Calu3 (cell line): ENCODE results near the gene SLC25A27. TPM values are rescaled to one million over a fixed set of nuclear protein-coding genes. Genes with fewer than 3 reads are reported as not detected.

Experiments
- BruUV-seq: library from RNA; stranded (reverse); fragments of 400-500 nt; replicated peaks from 2 replicates; lab custom pipeline; 2021; lab: Mats Ljungman, UMichigan
- CTCF ChIA-PET: fragments of 300-600 bp; sonication (Branson Sonifier 250); formaldehyde crosslinking; loops from one replicate; lab custom pipeline; 2022; ENCODE audit warnings: antibody characterized with exemption; lab: Charles Lee
- DNase-seq: peaks from one replicate; pipeline ENCODE4 v3.0.0; 2022
- H3K27ac Mint-ChIP-seq: one replicate; pipeline ENCODE4 v1.8.0; 2022; ENCODE audit warnings: mixed read lengths; ENCODE audit not compliant: unreplicated experiment
- H3K27me3 Mint-ChIP-seq: one replicate; pipeline ENCODE4 v1.8.0; 2022; ENCODE audit warnings: mixed read lengths; ENCODE audit not compliant: unreplicated experiment
- H3K36me3 Mint-ChIP-seq: one replicate; pipeline ENCODE4 v1.8.0; 2022; ENCODE audit warnings: mild to moderate bottlenecking, moderate library complexity, mixed read lengths; ENCODE audit not compliant: insufficient read depth, unreplicated experiment
- H3K4me1 Mint-ChIP-seq: one replicate; pipeline ENCODE4 v1.8.0; 2022; ENCODE audit warnings: mild to moderate bottlenecking, low read depth, mixed read lengths; ENCODE audit not compliant: unreplicated experiment
- H3K4me3 Mint-ChIP-seq: one replicate; pipeline ENCODE4 v1.8.0; 2022; ENCODE audit warnings: mild to moderate bottlenecking, low read depth, moderate library complexity, mixed read lengths; ENCODE audit not compliant: unreplicated experiment
- H3K9me3 Mint-ChIP-seq: one replicate; pipeline ENCODE4 v1.8.0; 2022; ENCODE audit warnings: low read depth, mixed read lengths; ENCODE audit not compliant: unreplicated experiment
- CTCF ChIP-seq: fragments of 200-600 bp; IDR thresholded peaks from one replicate; pipeline ENCODE4 v1.8.0; 2022; ENCODE audit warnings: antibody characterized with exemption; ENCODE audit not compliant: unreplicated experiment
- intact Hi-C: fragments of 100-400 bp; cut with micrococcal nuclease; formaldehyde crosslinking; loops from one replicate; pipeline ENCODE4 v1.10.0; 2022; ENCODE audit not compliant: unreplicated experiment
- total RNA-seq: library from RNA; stranded (reverse); gene quantifications from 2 replicates; pipeline ENCODE4 v1.2.3, GENCODE V29; 2022

The SLC25A27 gene
- total RNA-seq, 1 experiment from 2014 or later: 8.8 TPM

DNA sequence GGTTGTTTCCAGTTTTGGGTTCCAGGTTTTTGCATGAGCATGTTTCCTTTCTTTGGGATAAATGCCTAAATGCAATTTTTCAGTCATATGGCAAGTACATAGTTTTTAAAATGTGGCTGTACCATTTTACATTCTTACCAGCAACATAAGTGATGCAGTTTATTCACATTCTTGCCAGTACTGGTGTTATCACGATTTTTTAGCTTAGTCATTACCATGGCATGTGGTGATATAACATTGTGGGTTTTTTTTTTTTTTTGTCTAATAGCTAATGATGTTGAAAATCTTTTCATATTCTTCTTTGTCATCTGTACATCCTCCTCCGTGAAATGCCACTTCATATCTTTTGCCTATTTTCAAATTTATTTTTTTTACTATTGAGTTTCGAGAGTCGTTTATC is 32.0 kb downstream of the SLC25A27 start:
- no peak overlapping the region for H3K27ac Mint-ChIP-seq
- H3K4me1 Mint-ChIP-seq: peaks cover 9% of the 10 kb centered on the region
- CTCF ChIA-PET: interaction anchor here (0.6 kb wide), 1 partner anchor 1363 kb away, joined by 6 read pairs; no protein-coding TSS in a partner anchor

DNA sequence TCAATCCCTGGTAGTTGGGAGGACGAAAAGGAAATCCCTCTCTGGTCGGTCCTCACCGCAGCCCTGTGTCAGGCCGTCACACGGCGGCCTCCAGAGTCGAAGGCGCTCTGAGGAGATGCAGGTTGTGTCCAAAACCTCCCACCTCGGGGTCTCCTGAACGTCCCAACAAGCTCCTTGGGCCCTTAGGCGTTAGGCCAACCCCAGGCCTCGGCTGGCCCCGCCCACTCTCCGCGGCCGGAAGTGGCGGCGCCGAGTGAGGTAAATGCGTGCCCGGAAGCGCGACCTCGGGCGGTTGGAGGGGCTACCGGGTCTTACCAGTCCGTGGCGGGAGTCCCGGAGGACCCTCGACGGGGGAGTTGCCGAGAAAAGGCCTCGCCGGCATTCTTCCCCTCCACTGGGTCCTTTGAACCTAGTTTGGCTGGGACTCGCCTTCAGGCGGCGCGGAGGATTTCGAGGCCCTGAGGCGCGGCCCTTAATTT is 34.9 kb downstream of the SLC25A27 start, which contains the start of gene TDRD6:
Gene TDRD6 (plus strand): TSS at position 267 of the 479 bp plus-strand sequence. CDS start 244 bp downstream, outside the sequence.
- TF ChIP-seq CTCF: no peak
- H3K9me3 Mint-ChIP-seq: no peaks in the 10 kb centered on the region
- CTCF ChIA-PET: no interaction called here
- no peak within 1 kb of the TSS for H3K4me3 Mint-ChIP-seq
- H3K27me3 Mint-ChIP-seq: no peaks in the 10 kb centered on the region
- DNase-seq: no peak
- no peak within 1 kb of the TSS for H3K27ac Mint-ChIP-seq
- intact Hi-C loops: no loop called here
- no TSS peak for BruUV-seq
- H3K4me1 Mint-ChIP-seq: peaks cover 9% of the 10 kb centered on the region
- H3K36me3 Mint-ChIP-seq: no peaks in the 10 kb centered on the region

More for the DNA sequence above, 32.0 kb downstream of the SLC25A27 start:
- Mint-ChIP-seq H3K9me3 (no peaks in the 10 kb centered on the region), H3K27me3 (no peaks in the 10 kb centered on the region), H3K4me3 (no peak overlapping the region), H3K36me3 (no peaks in the 10 kb centered on the region)
- no peak for TF ChIP-seq CTCF
- no peak for DNase-seq
- intact Hi-C loops: no loop called here
- no TSS peak for BruUV-seq

GRCh38 chr6:46688117-46688965 is 35.6 kb downstream of the SLC25A27 start:
- peaks cover 9% of the 10 kb centered on the region for H3K4me1 Mint-ChIP-seq
- BruUV-seq: no TSS peak
- H3K4me3 Mint-ChIP-seq: no peak overlapping the region
- TF ChIP-seq CTCF: no peak
- no peaks in the 10 kb centered on the region for H3K27me3 Mint-ChIP-seq
- no peaks in the 10 kb centered on the region for H3K36me3 Mint-ChIP-seq
- DNase-seq: no peak
- H3K27ac Mint-ChIP-seq: no peak overlapping the region
- intact Hi-C loops: no loop called here
- CTCF ChIA-PET: no interaction called here
- no peaks in the 10 kb centered on the region for H3K9me3 Mint-ChIP-seq

DNA sequence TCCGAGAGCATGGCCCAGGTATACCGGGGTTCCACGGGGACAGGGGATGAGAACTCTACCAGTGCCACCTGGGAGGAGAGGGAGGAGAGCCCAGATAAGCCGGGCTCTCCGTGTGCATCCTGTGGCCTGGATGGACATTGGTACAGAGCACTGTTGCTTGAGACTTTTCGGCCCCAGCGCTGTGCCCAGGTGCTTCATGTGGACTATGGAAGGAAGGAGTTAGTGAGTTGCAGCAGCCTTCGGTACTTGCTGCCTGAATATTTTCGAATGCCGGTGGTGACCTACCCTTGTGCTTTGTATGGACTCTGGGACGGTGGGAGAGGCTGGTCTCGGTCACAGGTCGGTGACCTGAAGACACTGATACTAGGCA is 36.2 kb downstream of the SLC25A27 start:
- DNase-seq: no peak
- CTCF ChIA-PET: no interaction called here
- Mint-ChIP-seq H3K36me3 (no peaks in the 10 kb centered on the region), H3K4me3 (no peak overlapping the region), H3K9me3 (no peaks in the 10 kb centered on the region), H3K4me1 (peaks cover 9% of the 10 kb centered on the region), H3K27ac (no peak overlapping the region), H3K27me3 (no peaks in the 10 kb centered on the region)
- BruUV-seq: no TSS peak
- intact Hi-C loops: no loop called here
- TF ChIP-seq CTCF: no peak
